Coronary artery (tissue), 2 donors: ENCODE data around the gene TENM3.

Source experiments
- DNase-seq: peaks from one replicate; pipeline ENCODE4 v3.0.0-alpha.2; 2017; ENCODE audit warnings: low spot score
- H3K27ac ChIP-seq, 2 donors: fragments of 200-600 bp; sonication (generic); one replicate each; pipeline ENCODE4 v1.5.1; 2016 to 2019
- H3K4me3 ChIP-seq: fragments of 200-600 bp; sonication (generic); 2 replicates; pipeline ENCODE4 v1.5.1; 2016; ENCODE audit warnings: mild to moderate bottlenecking, moderate library complexity
- TF ChIP-seq, protein P1 (sequence below): fragments of 200-600 bp; sonication (generic); IDR thresholded peaks from one replicate; pipeline ENCODE4 v1.5.1; 2019; ENCODE audit warnings: antibody characterized with exemption

The TENM3 gene

DNA sequence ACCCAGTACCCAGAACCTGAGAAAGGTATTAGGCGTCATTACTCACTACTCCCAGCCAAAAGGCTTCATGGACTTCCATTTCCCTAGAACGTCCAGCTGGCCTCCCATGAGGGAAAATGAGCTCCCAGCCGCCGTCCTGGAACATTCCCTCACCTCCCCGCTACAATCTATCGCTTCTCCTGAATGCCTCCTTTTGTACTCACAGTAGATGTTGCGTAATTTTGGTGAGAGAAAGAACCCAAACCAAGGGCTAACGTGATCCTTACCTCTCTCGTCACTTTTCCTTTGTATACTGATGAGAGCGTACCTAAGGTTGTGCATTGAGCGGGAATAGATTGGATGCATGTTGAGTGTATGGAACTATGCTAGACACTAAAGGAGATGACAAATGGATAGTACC is 161.9 kb downstream of the TENM3 start:
- no peak for DNase-seq
- Histone ChIP-seq H3K27ac (no peak overlapping the region), H3K4me3 (no peak overlapping the region)
- TF ChIP-seq, protein P1, sequence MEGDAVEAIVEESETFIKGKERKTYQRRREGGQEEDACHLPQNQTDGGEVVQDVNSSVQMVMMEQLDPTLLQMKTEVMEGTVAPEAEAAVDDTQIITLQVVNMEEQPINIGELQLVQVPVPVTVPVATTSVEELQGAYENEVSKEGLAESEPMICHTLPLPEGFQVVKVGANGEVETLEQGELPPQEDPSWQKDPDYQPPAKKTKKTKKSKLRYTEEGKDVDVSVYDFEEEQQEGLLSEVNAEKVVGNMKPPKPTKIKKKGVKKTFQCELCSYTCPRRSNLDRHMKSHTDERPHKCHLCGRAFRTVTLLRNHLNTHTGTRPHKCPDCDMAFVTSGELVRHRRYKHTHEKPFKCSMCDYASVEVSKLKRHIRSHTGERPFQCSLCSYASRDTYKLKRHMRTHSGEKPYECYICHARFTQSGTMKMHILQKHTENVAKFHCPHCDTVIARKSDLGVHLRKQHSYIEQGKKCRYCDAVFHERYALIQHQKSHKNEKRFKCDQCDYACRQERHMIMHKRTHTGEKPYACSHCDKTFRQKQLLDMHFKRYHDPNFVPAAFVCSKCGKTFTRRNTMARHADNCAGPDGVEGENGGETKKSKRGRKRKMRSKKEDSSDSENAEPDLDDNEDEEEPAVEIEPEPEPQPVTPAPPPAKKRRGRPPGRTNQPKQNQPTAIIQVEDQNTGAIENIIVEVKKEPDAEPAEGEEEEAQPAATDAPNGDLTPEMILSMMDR: no peak

DNA sequence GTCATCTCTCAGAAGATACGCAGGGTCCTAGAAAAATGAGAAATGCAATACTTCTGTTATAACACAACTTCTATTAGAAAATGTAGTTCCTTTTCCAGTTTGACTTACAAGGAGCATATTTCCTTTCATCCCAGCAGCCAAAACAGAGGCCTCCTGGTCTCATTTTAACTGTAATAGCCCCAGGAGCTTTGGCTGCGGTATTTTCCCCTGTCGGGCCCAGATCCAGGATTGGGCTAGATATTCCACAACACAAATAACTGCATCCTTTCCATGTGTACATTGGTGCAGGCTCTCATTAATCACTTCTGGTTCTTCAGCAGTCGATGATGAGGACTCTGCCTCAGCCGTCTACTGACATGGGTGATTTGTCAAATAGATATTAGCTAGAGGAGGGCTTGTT is 166.1 kb downstream of the TENM3 start:
- H3K27ac ChIP-seq: no peak overlapping the region
- H3K4me3 ChIP-seq: no peak overlapping the region
- DNase-seq: no peak
- TF ChIP-seq, protein P1: no peak

DNA sequence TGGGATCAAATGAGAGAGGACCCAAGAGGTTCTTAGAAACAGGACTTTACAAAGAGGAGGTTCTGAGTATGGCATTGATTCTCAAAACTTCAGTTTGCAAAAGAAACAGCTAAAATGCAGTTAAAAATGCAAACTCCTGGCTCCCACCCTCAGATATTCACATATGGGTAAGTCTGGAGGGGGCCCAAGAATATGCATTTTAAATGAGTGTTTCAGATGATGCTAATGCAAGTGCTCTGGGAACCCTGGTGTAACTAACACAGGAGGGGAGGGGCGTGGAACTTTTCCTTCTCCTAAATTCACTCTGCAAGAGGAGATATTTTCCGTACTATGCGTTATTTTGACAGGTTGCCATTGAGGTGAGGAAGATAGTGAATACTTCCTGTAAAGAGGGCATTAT is 168.2 kb downstream of the TENM3 start:
- DNase-seq: no peak
- TF ChIP-seq, protein P1: no peak
- no peak overlapping the region for H3K4me3 ChIP-seq
- no peak overlapping the region for H3K27ac ChIP-seq

DNA sequence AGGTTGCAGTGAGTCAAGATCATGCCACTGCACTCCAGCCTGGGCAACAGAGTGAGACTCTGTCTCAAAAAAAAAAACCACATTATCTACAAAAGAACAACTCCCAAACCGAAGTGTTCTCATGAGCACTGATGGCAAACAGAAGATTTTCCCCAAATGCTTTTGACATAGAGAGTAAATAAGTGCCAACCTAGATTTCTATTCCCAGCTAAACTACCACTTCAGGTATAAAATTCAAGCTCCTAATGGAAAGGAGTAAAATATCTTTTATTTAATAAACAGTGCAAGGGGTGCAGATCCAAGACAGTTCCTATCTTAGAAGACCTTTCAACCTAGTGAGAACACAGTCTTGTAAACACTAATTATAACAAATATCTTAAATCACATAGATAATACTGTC is 170.3 kb downstream of the TENM3 start:
- TF ChIP-seq, protein P1: no peak
- H3K27ac ChIP-seq: no peak overlapping the region
- no peak for DNase-seq
- H3K4me3 ChIP-seq: no peak overlapping the region

DNA sequence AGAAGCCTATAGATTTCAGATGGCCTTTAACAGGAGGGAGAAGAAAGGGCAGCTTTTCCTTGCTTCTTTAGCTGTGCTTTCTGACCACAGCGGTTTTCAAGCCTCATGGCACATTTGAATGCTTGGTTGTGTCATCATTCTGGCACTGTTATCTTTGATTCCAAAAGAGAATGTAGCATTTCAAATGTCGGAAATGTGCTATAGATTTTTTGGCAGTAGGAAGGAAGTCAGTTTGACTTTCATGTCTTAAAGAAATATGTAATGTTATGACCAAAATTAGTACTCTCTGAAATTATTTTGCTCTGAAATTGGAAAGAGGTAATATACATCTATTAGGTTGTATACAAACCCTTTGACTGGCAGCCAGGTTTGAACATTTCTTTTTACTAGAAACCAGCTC is 171.9 kb downstream of the TENM3 start:
- Histone ChIP-seq H3K4me3 (no peak overlapping the region), H3K27ac (no peak overlapping the region)
- no peak for DNase-seq
- TF ChIP-seq, protein P1: no peak

DNA sequence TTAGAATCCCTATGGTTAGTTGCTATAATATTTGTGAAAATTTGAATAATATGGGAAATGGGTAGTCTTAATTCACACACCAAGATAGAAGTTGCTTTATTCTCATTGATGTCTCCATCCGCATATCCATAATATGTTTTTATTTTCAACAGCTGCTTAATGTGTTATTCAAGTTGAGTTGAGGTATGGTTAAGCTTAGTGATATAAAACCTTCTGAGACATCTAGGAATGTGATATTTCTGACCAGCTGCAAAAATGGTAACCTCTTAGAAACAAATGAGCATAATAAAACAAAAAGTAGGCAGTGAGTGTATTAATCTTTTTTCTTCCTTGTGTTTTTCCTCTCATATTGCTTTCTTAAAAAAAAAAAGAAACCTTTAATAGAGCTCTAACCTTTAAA is 172.9 kb downstream of the TENM3 start:
- H3K4me3 ChIP-seq: no peak overlapping the region
- no peak overlapping the region for H3K27ac ChIP-seq
- no peak for DNase-seq
- TF ChIP-seq, protein P1: no peak

DNA sequence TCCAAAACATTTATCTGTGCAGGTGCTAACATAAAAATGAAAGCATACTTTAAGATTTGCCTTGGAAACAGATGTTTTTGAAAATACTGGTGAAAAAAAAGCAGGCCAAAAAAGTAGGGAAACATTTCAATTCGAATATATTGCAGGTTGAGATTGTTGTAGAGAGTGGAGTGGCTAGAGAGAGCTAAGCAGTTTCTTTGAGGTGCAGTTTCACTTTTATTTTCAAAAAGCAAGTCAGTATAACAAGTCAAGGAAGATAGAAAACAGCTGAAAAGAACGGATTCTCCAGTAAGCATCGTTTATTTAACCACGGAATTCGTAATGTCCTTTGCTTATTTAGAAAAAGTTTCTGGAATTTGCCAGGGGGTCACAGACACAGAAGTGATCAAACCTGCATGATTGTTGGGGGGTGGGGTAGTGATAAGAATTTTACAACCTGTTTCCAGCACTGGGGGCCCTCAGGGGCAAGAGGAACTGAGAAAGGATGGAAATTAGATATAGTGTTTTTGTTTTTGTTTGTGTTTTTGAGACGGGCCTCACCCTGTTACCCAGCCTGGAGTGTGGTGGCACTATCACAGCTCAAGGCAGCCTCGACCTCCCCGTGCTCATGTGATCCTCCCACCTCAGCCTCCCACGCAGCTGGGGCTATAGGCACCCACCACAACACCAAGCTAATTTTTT is 175.0 kb downstream of the TENM3 start:
- TF ChIP-seq, protein P1: no peak
- DNase-seq: no peak
- H3K27ac ChIP-seq: no peak overlapping the region
- H3K4me3 ChIP-seq: no peak overlapping the region
